GM18868 (cell line): ENCODE measurements around the gene CPZ.
"Not testable (repeated sequence)": the region's sequence is repeated elsewhere in the genome, so short reads cannot be mapped to it uniquely, and the experiment has no call there.

ENCODE experiments used
- ATAC-seq: cut with Tn5 transposase; IDR thresholded peaks from one replicate; pipeline ENCODE4 v1.9.1; 2021; ENCODE audit warnings: mild to moderate bottlenecking, moderate library complexity; ENCODE audit not compliant: unreplicated experiment

CPZ gene

GRCh38 chr4:8608714-8609391 is 16.3 kb downstream of the CPZ start:
- ATAC-seq = no peak

- ATAC-seq = no peak
Observed at GRCh38 chr4:8609406-8609805, 16.8 kb downstream of the CPZ start.

- no peak for ATAC-seq
Observed at GRCh38 chr4:8609824-8610350, 17.3 kb downstream of the CPZ start.

- ATAC-seq = no peak
Observed at GRCh38 chr4:8610858-8611616, 18.5 kb downstream of the CPZ start.

GRCh38 chr4:8612646-8613045 is 20.1 kb downstream of the CPZ start:
- no peak for ATAC-seq

GRCh38 chr4:8613421-8614364 is 21.1 kb downstream of the CPZ start:
- no peak for ATAC-seq

- ATAC-seq = no peak
Observed at GRCh38 chr4:8614365-8615193, 22.0 kb downstream of the CPZ start.

GRCh38 chr4:8615366-8615765 is 22.8 kb downstream of the CPZ start:
- ATAC-seq = no peak

- ATAC-seq = no peak
Observed at GRCh38 chr4:8615921-8616787, 23.6 kb downstream of the CPZ start.

- no peak for ATAC-seq
Observed at GRCh38 chr4:8616831-8617230, 24.3 kb downstream of the CPZ start.

GRCh38 chr4:8617486-8618040 is 25.0 kb downstream of the CPZ start:
- no peak for ATAC-seq

GRCh38 chr4:8618421-8618820 is 25.9 kb downstream of the CPZ start:
- ATAC-seq = no peak

- no peak for ATAC-seq
Observed at GRCh38 chr4:8618961-8619720, 26.6 kb downstream of the CPZ start.

- not testable (repeated sequence) for ATAC-seq
Observed at GRCh38 chr4:8621135-8621534, 28.6 kb downstream of the CPZ start.

GRCh38 chr4:8624601-8625272 is 32.2 kb downstream of the CPZ start:
- ATAC-seq = not testable (repeated sequence)

GRCh38 chr4:8630240-8630905 is 37.8 kb downstream of the CPZ start:
- ATAC-seq = not testable (repeated sequence)

GRCh38 chr4:8631896-8632295 is 39.3 kb downstream of the CPZ start:
- ATAC-seq = not testable (repeated sequence)
